Measurements from ENCODE around the gene ATF6.

Gene ATF6

GRCh38 chr1:161905269-161905884, 139.3 kb downstream of the ATF6 start:
- DNase-seq = no peak

- DNase-seq = no peak
Measured at GRCh38 chr1:161907265-161907664, 141.1 kb downstream of the ATF6 start.

GRCh38 chr1:161908264-161908663, 142.1 kb downstream of the ATF6 start:
- no peak for DNase-seq

- DNase-seq = no peak
Measured at GRCh38 chr1:161910604-161911003, 144.5 kb downstream of the ATF6 start.

GRCh38 chr1:161913482-161914140, 147.5 kb downstream of the ATF6 start:
- no peak for DNase-seq

GRCh38 chr1:161914595-161914994, 148.5 kb downstream of the ATF6 start:
- no peak for DNase-seq

- DNase-seq = no peak
Measured at GRCh38 chr1:161915051-161915503, 149.0 kb downstream of the ATF6 start.

GRCh38 chr1:161915978-161916377, 149.9 kb downstream of the ATF6 start:
- DNase-seq = no peak

GRCh38 chr1:161919229-161919628, 153.1 kb downstream of the ATF6 start:
- DNase-seq = no peak

GRCh38 chr1:161921491-161921890, 155.4 kb downstream of the ATF6 start:
- DNase-seq = no peak

GRCh38 chr1:161921990-161922389, 155.9 kb downstream of the ATF6 start:
- no peak for DNase-seq

GRCh38 chr1:161928056-161928455, 161.9 kb downstream of the ATF6 start:
- DNase-seq = no peak

- no peak for DNase-seq
Measured at GRCh38 chr1:161929137-161929536, 163.0 kb downstream of the ATF6 start.

GRCh38 chr1:161930064-161930463, 163.9 kb downstream of the ATF6 start:
- no peak for DNase-seq

GRCh38 chr1:161932668-161933067, 166.5 kb downstream of the ATF6 start:
- no peak for DNase-seq

- no peak for DNase-seq
Measured at GRCh38 chr1:161933592-161934588, 167.8 kb downstream of the ATF6 start.

- DNase-seq = no peak
Measured at GRCh38 chr1:161935264-161935663, 169.1 kb downstream of the ATF6 start.

- no peak for DNase-seq
Measured at GRCh38 chr1:161936786-161937185, 170.7 kb downstream of the ATF6 start.

- DNase-seq = no peak
Measured at GRCh38 chr1:161940866-161941591, 174.9 kb downstream of the ATF6 start.

- DNase-seq = no peak
Measured at GRCh38 chr1:161941726-161942436, 175.8 kb downstream of the ATF6 start.

- DNase-seq = no peak
Measured at GRCh38 chr1:161943737-161944136, 177.6 kb downstream of the ATF6 start.

GRCh38 chr1:161944381-161944780, 178.3 kb downstream of the ATF6 start:
- DNase-seq = no peak

Data from activated CD4-positive, alpha-beta T cell treated with anti-CD3 and anti-CD28 coated beads for 1 hour (primary cell).